Left lung (tissue), 10 donors: Measurements from ENCODE around the gene PBX2. TPM values are rescaled to one million over a fixed set of nuclear protein-coding genes. Genes with fewer than 3 reads are reported as not detected.
"Not testable (repeated sequence)": the region's sequence is repeated elsewhere in the genome, so short reads cannot be mapped to it uniquely, and the experiment has no call there.

ENCODE experiments used
- ATAC-seq: fragments of 200-7000 bp; cut with Tn5 transposase; one replicate; pipeline ENCODE4 v1.9.1; 2020; ENCODE audit warnings: moderate library complexity
- DNase-seq, 4 donors: peaks; one replicate each; pipeline ENCODE4 v3.0.0-alpha.2; 2013 to 2020
- H3K27ac ChIP-seq, 2 donors: fragments of 200-600 bp; sonication (generic) in 1 of 2; one replicate each; pipeline versions ENCODE4 v1.5.0 to v1.8.0; 2020 to 2021
- H3K27me3 ChIP-seq, 2 donors: fragments of 200-600 bp; sonication (generic) in 1 of 2; one replicate each; pipeline versions ENCODE4 v1.5.0 to v1.8.0; 2020 to 2021
- H3K36me3 ChIP-seq, 2 donors: fragments of 200-600 bp; sonication (generic) in 1 of 2; one replicate each; pipeline versions ENCODE4 v1.5.0 to v1.8.0; 2020 to 2021
- H3K4me1 ChIP-seq, 2 donors: fragments of 200-600 bp; one replicate each; pipeline ENCODE4 v1.8.0; 2021
- H3K4me3 ChIP-seq, 2 donors: fragments of 200-600 bp; sonication (generic) in 1 of 2; one replicate each; pipeline versions ENCODE4 v1.5.0 to v1.8.0; 2020 to 2021; ENCODE audit warnings: mild to moderate bottlenecking in 1 of 2
- H3K9me3 ChIP-seq, 2 donors: fragments of 200-600 bp; sonication (generic) in 1 of 2; one replicate each; pipeline versions ENCODE4 v1.5.0 to v1.8.0; 2020 to 2021
- intact Hi-C, 2 donors: fragments of 100-400 bp; cut with DNase I; formaldehyde crosslinking; loops; one replicate each; pipeline versions ENCODE4 v1.11.2 to v1.14.2; 2022
- polyA plus RNA-seq, 6 donors: library from polyadenylated mRNA; unstranded; fragments of 120-200 nt; gene quantifications; one replicate each; pipeline ENCODE4 v1.2.1, GENCODE V29; 2013; ENCODE audit not compliant: insufficient read length in 6 of 6
- total RNA-seq, 2 donors: library from RNA; stranded (reverse); fragmentation: NEBNext Ultra II Directional; extraction: Animal tissue kit (Norgen Biotek cat#: 25700); gene quantifications; one replicate each; pipeline ENCODE4 v1.2.1, GENCODE V29; 2021
- TF ChIP-seq, protein P1 (sequence below), 2 donors: fragments of 200-600 bp; sonication (generic) in 1 of 2; IDR thresholded peaks; one replicate each; pipeline versions ENCODE4 v1.5.0 to v1.8.0; 2021; ENCODE audit warnings: antibody characterized with exemption in 2 of 2
- donor health status: DM: no; HTN: yes; CAD: no.
- donor health status: DM: no; HTN: no; CAD: no.

The PBX2 gene
- total and polyA plus RNA-seq, 8 donors: 91.0 to 174 (median 163) TPM

DNA sequence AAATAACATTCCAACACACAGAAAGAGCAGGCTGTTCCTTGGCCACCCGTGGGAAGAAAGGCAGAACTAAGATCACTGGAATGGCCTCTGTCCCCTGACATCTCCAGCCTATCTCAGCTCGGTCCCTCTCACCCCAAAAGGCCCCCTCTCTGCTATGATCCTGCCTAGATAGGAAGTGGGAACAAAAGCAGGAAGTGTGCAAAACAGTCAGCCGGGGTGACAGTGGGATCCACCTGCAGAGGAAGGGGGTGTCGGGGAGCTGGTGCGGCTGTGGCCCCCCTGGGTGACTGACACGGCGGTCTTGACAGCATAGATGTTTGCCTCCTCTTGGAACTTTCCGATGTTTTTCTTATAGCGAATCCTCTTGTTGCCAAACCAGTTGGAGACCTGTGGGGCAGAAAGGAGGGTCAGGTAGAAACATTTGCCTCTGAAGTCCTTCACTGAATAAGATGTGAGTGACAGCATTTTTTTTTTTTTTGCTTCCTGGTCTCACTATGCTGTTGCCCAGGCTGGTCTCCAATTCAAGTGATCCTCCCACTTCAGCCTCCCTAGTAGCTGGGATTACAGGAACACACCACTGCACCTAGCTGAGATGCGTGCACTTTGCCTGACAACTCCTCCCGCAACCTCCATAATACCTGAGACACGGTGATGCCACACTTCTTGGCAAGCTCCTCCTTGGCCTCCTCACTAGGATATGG, 2.8 kb downstream of the PBX2 start:
- peaks cover 0 to 40% of the 10 kb centered on the region in 2 donors for H3K36me3 ChIP-seq
- H3K27ac ChIP-seq: peak overlapping the region; percentile 65 to 69
- H3K9me3 ChIP-seq: no peaks in the 10 kb centered on the region
- TF ChIP-seq, protein P1, sequence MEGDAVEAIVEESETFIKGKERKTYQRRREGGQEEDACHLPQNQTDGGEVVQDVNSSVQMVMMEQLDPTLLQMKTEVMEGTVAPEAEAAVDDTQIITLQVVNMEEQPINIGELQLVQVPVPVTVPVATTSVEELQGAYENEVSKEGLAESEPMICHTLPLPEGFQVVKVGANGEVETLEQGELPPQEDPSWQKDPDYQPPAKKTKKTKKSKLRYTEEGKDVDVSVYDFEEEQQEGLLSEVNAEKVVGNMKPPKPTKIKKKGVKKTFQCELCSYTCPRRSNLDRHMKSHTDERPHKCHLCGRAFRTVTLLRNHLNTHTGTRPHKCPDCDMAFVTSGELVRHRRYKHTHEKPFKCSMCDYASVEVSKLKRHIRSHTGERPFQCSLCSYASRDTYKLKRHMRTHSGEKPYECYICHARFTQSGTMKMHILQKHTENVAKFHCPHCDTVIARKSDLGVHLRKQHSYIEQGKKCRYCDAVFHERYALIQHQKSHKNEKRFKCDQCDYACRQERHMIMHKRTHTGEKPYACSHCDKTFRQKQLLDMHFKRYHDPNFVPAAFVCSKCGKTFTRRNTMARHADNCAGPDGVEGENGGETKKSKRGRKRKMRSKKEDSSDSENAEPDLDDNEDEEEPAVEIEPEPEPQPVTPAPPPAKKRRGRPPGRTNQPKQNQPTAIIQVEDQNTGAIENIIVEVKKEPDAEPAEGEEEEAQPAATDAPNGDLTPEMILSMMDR (IDR thresholded peaks at IDR 0.05): no peak
- H3K4me1 ChIP-seq: peaks cover 11 to 86% of the 10 kb centered on the region in 2 donors
- ATAC-seq (no peak), DNase-seq (no peak)
- no peak overlapping the region for H3K4me3 ChIP-seq
- intact Hi-C loops: no loop called here
- no peaks in the 10 kb centered on the region for H3K27me3 ChIP-seq

- Histone ChIP-seq H3K27ac (peak overlapping the region; percentile 65 to 69), H3K4me1 (peaks cover 18 to 88% of the 10 kb centered on the region in 2 donors), H3K36me3 (peaks cover 0 to 47% of the 10 kb centered on the region in 2 donors)
- DNase-seq, H3K27me3 ChIP-seq, ATAC-seq, H3K4me3 ChIP-seq, H3K9me3 ChIP-seq, intact Hi-C loops: not testable (repeated sequence)
Observed at GRCh38 chr6:32186151-32186840, 3.7 kb downstream of the PBX2 start.

GRCh38 chr6:32185681-32186131, 4.3 kb downstream of the PBX2 start:
- intact Hi-C loops: not testable (repeated sequence)

GRCh38 chr6:32184084-32184640, 5.8 kb downstream of the PBX2 start, which contains the start of gene AGER:
Gene AGER, minus strand, starts transcription at chr6:32184253. Its CDS starts 31 bp downstream, at chr6:32184222.
- TF ChIP-seq, protein P1 (IDR thresholded peaks at IDR 0.05): no peak
- ATAC-seq: peak; percentile 44
- Histone ChIP-seq H3K27ac (peak within 1 kb of the TSS; percentile 57 to 68), H3K36me3 (peaks cover 0 to 62% of the 10 kb centered on the region in 2 donors), H3K4me3 (no peak within 1 kb of the TSS), H3K9me3 (no peaks in the 10 kb centered on the region), H3K27me3 (no peaks in the 10 kb centered on the region), H3K4me1 (peaks cover 19 to 93% of the 10 kb centered on the region in 2 donors)
- intact Hi-C loops: no loop called here
- peak in 1 of 4 donors; percentile 65 for DNase-seq

More at GRCh38 chr6:32185681-32186131, 4.3 kb downstream of the PBX2 start:
- H3K27ac ChIP-seq: peak overlapping the region; percentile 65 to 69
- not testable (repeated sequence) for H3K4me3 ChIP-seq, H3K9me3 ChIP-seq, H3K27me3 ChIP-seq
- H3K4me1 ChIP-seq: peaks cover 19 to 86% of the 10 kb centered on the region in 2 donors
- peaks cover 0 to 53% of the 10 kb centered on the region in 2 donors for H3K36me3 ChIP-seq
- DNase-seq: peak in 2 of 4 donors; percentile 80 to 84
- ATAC-seq: peak; percentile 68

DNA sequence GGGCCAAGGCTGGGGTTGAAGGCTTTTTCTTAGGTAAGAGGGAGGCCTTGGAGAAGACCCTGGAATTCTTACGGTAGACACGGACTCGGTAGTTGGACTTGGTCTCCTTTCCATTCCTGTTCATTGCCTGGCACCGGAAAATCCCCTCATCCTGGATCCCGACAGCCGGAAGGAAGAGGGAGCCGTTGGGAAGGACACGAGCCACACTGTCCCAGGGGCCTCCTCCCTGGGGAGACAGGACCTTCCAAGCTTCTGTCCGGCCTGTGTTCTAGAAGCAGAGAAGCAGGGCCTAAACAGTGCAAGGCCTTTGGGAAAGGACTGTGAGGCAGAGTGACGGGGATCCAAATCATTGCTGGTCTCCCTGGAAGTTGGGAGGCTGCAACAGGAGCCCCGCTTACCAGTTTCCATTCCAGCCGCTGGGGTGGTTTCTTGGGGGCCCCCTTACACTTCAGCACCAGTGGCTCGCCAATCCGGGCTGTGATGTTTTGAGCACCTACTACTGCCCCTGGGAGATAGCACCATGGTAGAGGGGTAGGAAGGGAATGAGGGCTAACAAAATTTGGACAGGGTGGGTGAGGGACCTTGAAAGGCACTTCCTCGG, 6.4 kb downstream of the PBX2 start:
- no peaks in the 10 kb centered on the region for H3K27me3 ChIP-seq
- DNase-seq: peak in 1 of 4 donors; percentile 24
- peak overlapping the region; percentile 57 to 68 for H3K27ac ChIP-seq
- peaks cover 0 to 62% of the 10 kb centered on the region in 2 donors for H3K36me3 ChIP-seq
- TF ChIP-seq, protein P1 (IDR thresholded peaks at IDR 0.05): no peak
- intact Hi-C loops: no loop called here
- H3K9me3 ChIP-seq: no peaks in the 10 kb centered on the region
- H3K4me1 ChIP-seq: peaks cover 21 to 93% of the 10 kb centered on the region in 2 donors
- no peak overlapping the region for H3K4me3 ChIP-seq
- ATAC-seq: no peak
